ENCODE measurements around the gene ALK.

The ALK gene

DNA sequence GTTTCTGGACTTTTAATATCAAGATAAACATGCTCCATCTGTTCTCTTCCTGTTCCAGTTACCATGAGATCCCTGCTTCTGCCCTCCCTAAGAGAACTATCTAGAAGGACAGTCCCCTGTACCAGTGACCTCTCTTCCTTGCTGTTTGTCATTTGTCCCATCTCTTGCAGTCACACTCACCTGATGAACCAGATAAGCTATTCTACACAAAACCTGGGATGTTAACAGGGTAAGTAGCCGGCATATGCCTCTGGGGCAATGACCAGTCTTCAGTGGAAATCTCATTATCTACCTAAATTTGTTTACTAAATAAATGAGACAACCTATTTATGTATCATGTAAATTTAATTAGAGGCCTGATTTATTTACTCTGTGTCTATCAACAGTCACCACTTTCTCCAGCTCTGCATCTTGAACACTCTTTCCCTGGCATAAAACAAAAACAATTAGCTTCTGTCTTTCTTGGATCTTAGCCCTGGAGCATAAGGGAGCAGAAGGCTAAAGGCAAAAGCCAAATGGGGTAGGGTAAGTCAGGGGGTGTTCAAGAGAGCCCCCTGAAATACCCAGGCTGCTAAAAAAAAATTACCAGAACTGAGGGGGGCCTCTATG is 337.7 kb downstream of the ALK start:
- Histone ChIP-seq H3K9ac (no peak overlapping the region), H2AFZ (ENCODE audit: low read depth) (no peak overlapping the region), H3K36me3 (ENCODE audit: insufficient read depth) (no peaks in the 10 kb centered on the region), H3K4me2 (no peak overlapping the region), H4K20me1 (ENCODE audit: insufficient read depth) (no peaks in the 10 kb centered on the region), H3K4me3 (IDR thresholded peaks at IDR 0.05; ENCODE audit: insufficient read depth, low read depth, low read length) (no peak overlapping the region), H3K27ac (no peak overlapping the region), H3K4me1 (ENCODE audit: low read depth, poor library complexity, severe bottlenecking) (no peaks in the 10 kb centered on the region), H3K27me3 (ENCODE audit: insufficient read depth, low read depth) (no peaks in the 10 kb centered on the region), H3K79me2 (ENCODE audit: insufficient read depth, low read depth) (no peaks in the 10 kb centered on the region)
- no peak for TF ChIP-seq CTCF (conservative IDR thresholded peaks at IDR 0.05; ENCODE audit: low read depth, low read length)

GRCh38 chr2:29583104-29583503 is 338.3 kb downstream of the ALK start:
- Histone ChIP-seq H3K4me1 (ENCODE audit: low read depth, poor library complexity, severe bottlenecking) (no peaks in the 10 kb centered on the region), H3K4me3 (IDR thresholded peaks at IDR 0.05; ENCODE audit: insufficient read depth, low read depth, low read length) (no peak overlapping the region), H3K27ac (no peak overlapping the region), H4K20me1 (ENCODE audit: insufficient read depth) (no peaks in the 10 kb centered on the region), H3K79me2 (ENCODE audit: insufficient read depth, low read depth) (no peaks in the 10 kb centered on the region), H2AFZ (ENCODE audit: low read depth) (no peak overlapping the region), H3K4me2 (no peak overlapping the region), H3K27me3 (ENCODE audit: insufficient read depth, low read depth) (no peaks in the 10 kb centered on the region), H3K36me3 (ENCODE audit: insufficient read depth) (no peaks in the 10 kb centered on the region), H3K9ac (no peak overlapping the region)
- TF ChIP-seq CTCF (conservative IDR thresholded peaks at IDR 0.05; ENCODE audit: low read depth, low read length) = no peak

- no peaks in the 10 kb centered on the region for H3K36me3 ChIP-seq (ENCODE audit: insufficient read depth)
- H3K4me1 ChIP-seq (ENCODE audit: low read depth, poor library complexity, severe bottlenecking) = no peaks in the 10 kb centered on the region
- no peaks in the 10 kb centered on the region for H3K79me2 ChIP-seq (ENCODE audit: insufficient read depth, low read depth)
- no peak overlapping the region for H2AFZ ChIP-seq (ENCODE audit: low read depth)
- H3K4me3 ChIP-seq (IDR thresholded peaks at IDR 0.05; ENCODE audit: insufficient read depth, low read depth, low read length) = no peak overlapping the region
- H3K4me2 ChIP-seq = no peak overlapping the region
- no peak for TF ChIP-seq CTCF (conservative IDR thresholded peaks at IDR 0.05; ENCODE audit: low read depth, low read length)
- no peaks in the 10 kb centered on the region for H3K27me3 ChIP-seq (ENCODE audit: insufficient read depth, low read depth)
- no peak overlapping the region for H3K27ac ChIP-seq
- H3K9ac ChIP-seq = no peak overlapping the region
- H4K20me1 ChIP-seq (ENCODE audit: insufficient read depth) = no peaks in the 10 kb centered on the region
Observed at GRCh38 chr2:29582062-29582461, 339.3 kb downstream of the ALK start.

- H2AFZ ChIP-seq (ENCODE audit: low read depth) = no peak overlapping the region
- no peaks in the 10 kb centered on the region for H3K4me1 ChIP-seq (ENCODE audit: low read depth, poor library complexity, severe bottlenecking)
- H3K36me3 ChIP-seq (ENCODE audit: insufficient read depth) = no peaks in the 10 kb centered on the region
- H3K79me2 ChIP-seq (ENCODE audit: insufficient read depth, low read depth) = no peaks in the 10 kb centered on the region
- no peaks in the 10 kb centered on the region for H4K20me1 ChIP-seq (ENCODE audit: insufficient read depth)
- H3K27ac ChIP-seq = no peak overlapping the region
- H3K9ac ChIP-seq = no peak overlapping the region
- H3K27me3 ChIP-seq (ENCODE audit: insufficient read depth, low read depth) = no peaks in the 10 kb centered on the region
- H3K4me2 ChIP-seq = no peak overlapping the region
- H3K4me3 ChIP-seq (IDR thresholded peaks at IDR 0.05; ENCODE audit: insufficient read depth, low read depth, low read length) = no peak overlapping the region
- TF ChIP-seq CTCF (conservative IDR thresholded peaks at IDR 0.05; ENCODE audit: low read depth, low read length) = no peak
Observed at GRCh38 chr2:29580223-29580622, 341.2 kb downstream of the ALK start.
